HFFc6 (cell line): Measurements from ENCODE around the gene EEF1AKMT1. TPM values are rescaled to one million over a fixed set of nuclear protein-coding genes. Genes with fewer than 3 reads are reported as not detected.

Experiments used
- DNase-seq: peaks from one replicate; pipeline ENCODE4 v3.0.0-alpha.2; 2018
- H3K27ac Mint-ChIP-seq: 2 replicates; pipeline ENCODE4 v1.8.0; 2020; ENCODE audit warnings: mild to moderate bottlenecking, mixed read lengths
- H3K27me3 Mint-ChIP-seq: 2 replicates; pipeline ENCODE4 v1.8.0; 2021; ENCODE audit warnings: mild to moderate bottlenecking, moderate library complexity, mixed read lengths; ENCODE audit not compliant: insufficient read depth
- H3K36me3 Mint-ChIP-seq: 2 replicates; pipeline ENCODE4 v1.8.0; 2021; ENCODE audit warnings: low read depth, mixed read lengths
- H3K4me1 Mint-ChIP-seq: 2 replicates; pipeline ENCODE4 v1.8.0; 2020; ENCODE audit warnings: low read depth, mixed read lengths
- H3K4me3 Mint-ChIP-seq: 2 replicates; pipeline ENCODE4 v1.8.0; 2020; ENCODE audit warnings: mild to moderate bottlenecking, moderate library complexity, mixed read lengths
- H3K9me3 Mint-ChIP-seq: 2 replicates; pipeline ENCODE4 v1.8.0; 2020; ENCODE audit warnings: mild to moderate bottlenecking, mixed read lengths
- CTCF ChIP-seq: fragments of 200-600 bp; sonication (generic); IDR thresholded peaks from 2 replicates; pipeline ENCODE4 v1.5.0; 2021; ENCODE audit warnings: antibody characterized with exemption, mild to moderate bottlenecking
- total RNA-seq, 6 experiments: library from RNA; stranded (reverse); fragmentation: NEBNext Ultra II Directional; extraction: Animal tissue kit (Norgen Biotek cat#: 25700); gene quantifications; 2 replicates in 1 of 6; 3 replicates in 5 of 6; pipeline ENCODE4 v1.2.3, GENCODE V29; 2021

Gene EEF1AKMT1
- total RNA-seq, 6 experiments from 2014 or later, result 10.7 to 17.1 (median 13.0) TPM

- Mint-ChIP-seq H3K9me3 (no peaks in the 10 kb centered on the region), H3K27ac (no peak overlapping the region), H3K4me1 (peaks cover 21% of the 10 kb centered on the region), H3K4me3 (no peak overlapping the region), H3K27me3 (peaks cover 24% of the 10 kb centered on the region), H3K36me3 (no peaks in the 10 kb centered on the region; the same call in 1 of the 2 replicates)
- DNase-seq, result no peak
- TF ChIP-seq CTCF, result no peak
These were observed 74.0 kb downstream of the EEF1AKMT1 start for GRCh38 chr13:20699715-20700114.

GRCh38 chr13:20696073-20696472 lies 77.7 kb downstream of the EEF1AKMT1 start:
- no peak for TF ChIP-seq CTCF
- no peaks in the 10 kb centered on the region; the same call in 1 of the 2 replicates for H3K36me3 Mint-ChIP-seq
- H3K4me3 Mint-ChIP-seq, result no peak overlapping the region
- peaks cover 14% of the 10 kb centered on the region for H3K27me3 Mint-ChIP-seq
- DNase-seq, result no peak
- no peaks in the 10 kb centered on the region for H3K9me3 Mint-ChIP-seq
- peaks cover 14% of the 10 kb centered on the region for H3K4me1 Mint-ChIP-seq
- no peak overlapping the region for H3K27ac Mint-ChIP-seq

GRCh38 chr13:20691616-20692015 lies 82.1 kb downstream of the EEF1AKMT1 start:
- Mint-ChIP-seq H3K27me3 (no peaks in the 10 kb centered on the region; the same call in 1 of the 2 replicates), H3K4me1 (peaks cover 3% of the 10 kb centered on the region), H3K36me3 (no peaks in the 10 kb centered on the region), H3K9me3 (no peaks in the 10 kb centered on the region), H3K27ac (no peak overlapping the region), H3K4me3 (no peak overlapping the region)
- DNase-seq, result no peak
- no peak for TF ChIP-seq CTCF

GRCh38 chr13:20689291-20689690 lies 84.5 kb downstream of the EEF1AKMT1 start:
- H3K4me3 Mint-ChIP-seq, result no peak overlapping the region
- TF ChIP-seq CTCF, result no peak
- no peak overlapping the region for H3K27ac Mint-ChIP-seq
- no peak for DNase-seq
- peaks cover 11% of the 10 kb centered on the region for H3K4me1 Mint-ChIP-seq
- H3K36me3 Mint-ChIP-seq, result no peaks in the 10 kb centered on the region
- no peaks in the 10 kb centered on the region; the same call in 1 of the 2 replicates for H3K27me3 Mint-ChIP-seq
- no peaks in the 10 kb centered on the region for H3K9me3 Mint-ChIP-seq

- no peak overlapping the region for H3K4me3 Mint-ChIP-seq
- no peak overlapping the region for H3K27ac Mint-ChIP-seq
- H3K27me3 Mint-ChIP-seq, result no peaks in the 10 kb centered on the region; the same call in 1 of the 2 replicates
- H3K9me3 Mint-ChIP-seq, result no peaks in the 10 kb centered on the region
- H3K36me3 Mint-ChIP-seq, result no peaks in the 10 kb centered on the region
- peaks cover 17% of the 10 kb centered on the region for H3K4me1 Mint-ChIP-seq
- TF ChIP-seq CTCF, result no peak
- DNase-seq, result no peak
These were observed 86.7 kb downstream of the EEF1AKMT1 start for GRCh38 chr13:20686863-20687579.
